Naive thymus-derived CD8-positive, alpha-beta T cell (primary cell): ENCODE measurements around the gene EEIG1. TPM values are rescaled to one million over a fixed set of nuclear protein-coding genes. Genes with fewer than 3 reads are reported as not detected.

ENCODE experiments used
- ATAC-seq, 2 donors: fragments of 150-1000 bp; cut with Tn5 transposase in 1 of 2; sonication (Bioruptor Pico), chemical (Tn5 transposase) in 1 of 2; 1 replicate in 1 of 2; 2 replicates in 1 of 2; pipeline ENCODE4 v1.10.0; 2021; ENCODE audit warnings: mild to moderate bottlenecking in 2 of 2, moderate library complexity in 2 of 2
- POLR2A ChIA-PET: fragments of 350-600 bp; sonication (Branson Sonifier 250); formaldehyde crosslinking; loops from one replicate; lab custom pipeline; 2021; ENCODE audit warnings: antibody characterized with exemption; lab: Charles Lee
- DNase-seq, 10 donors: peaks; one replicate each; pipeline versions ENCODE4 v3.0.0 to v3.0.0-alpha.2; 2020 to 2022
- H3K27ac Mint-ChIP-seq, 10 donors: one replicate each; pipeline ENCODE4 v1.8.0; 2020 to 2022; ENCODE audit warnings: mild to moderate bottlenecking in 10 of 10, mixed read lengths in 10 of 10, moderate library complexity in 4 of 10, inconsistent platforms in 1 of 10
- H3K27me3 Mint-ChIP-seq, 5 donors: one replicate each; pipeline ENCODE4 v1.8.0; 2021 to 2022; ENCODE audit warnings: mixed read lengths in 5 of 5
- H3K36me3 Mint-ChIP-seq, 3 donors: one replicate each; pipeline ENCODE4 v1.8.0; 2020 to 2022; ENCODE audit warnings: mixed read lengths in 3 of 3, mild to moderate bottlenecking in 2 of 3, inconsistent platforms in 1 of 3
- H3K4me1 Mint-ChIP-seq, 4 donors: one replicate each; pipeline ENCODE4 v1.8.0; 2021 to 2022; ENCODE audit warnings: mixed read lengths in 4 of 4
- H3K4me3 Mint-ChIP-seq, 10 donors: one replicate each; pipeline ENCODE4 v1.8.0; 2020 to 2022; ENCODE audit warnings: mild to moderate bottlenecking in 10 of 10, mixed read lengths in 10 of 10, moderate library complexity in 6 of 10, inconsistent platforms in 1 of 10
- H3K9me3 Mint-ChIP-seq, 9 donors: one replicate each; pipeline ENCODE4 v1.8.0; 2020 to 2022; ENCODE audit warnings: mixed read lengths in 9 of 9, mild to moderate bottlenecking in 3 of 9, inconsistent platforms in 1 of 9, moderate library complexity in 1 of 9
- polyA plus RNA-seq, 3 donors: library from polyadenylated mRNA; unstranded; fragments of 300-500 nt; fragmentation: Illumina TruSeq; gene quantifications; one replicate each; pipeline ENCODE4 v1.2.3, GENCODE V29; 2021
- total RNA-seq, 8 experiments: library from RNA in 2 of 8; stranded (reverse) in 2 of 8; gene quantifications; one replicate each; pipeline ENCODE4 v1.2.3 and lab custom pipeline; 2021 to 2026

Gene EEIG1
- total and polyA plus RNA-seq, 5 experiments from 2014 or later, result 134 to 631 (median 318) TPM

DNA sequence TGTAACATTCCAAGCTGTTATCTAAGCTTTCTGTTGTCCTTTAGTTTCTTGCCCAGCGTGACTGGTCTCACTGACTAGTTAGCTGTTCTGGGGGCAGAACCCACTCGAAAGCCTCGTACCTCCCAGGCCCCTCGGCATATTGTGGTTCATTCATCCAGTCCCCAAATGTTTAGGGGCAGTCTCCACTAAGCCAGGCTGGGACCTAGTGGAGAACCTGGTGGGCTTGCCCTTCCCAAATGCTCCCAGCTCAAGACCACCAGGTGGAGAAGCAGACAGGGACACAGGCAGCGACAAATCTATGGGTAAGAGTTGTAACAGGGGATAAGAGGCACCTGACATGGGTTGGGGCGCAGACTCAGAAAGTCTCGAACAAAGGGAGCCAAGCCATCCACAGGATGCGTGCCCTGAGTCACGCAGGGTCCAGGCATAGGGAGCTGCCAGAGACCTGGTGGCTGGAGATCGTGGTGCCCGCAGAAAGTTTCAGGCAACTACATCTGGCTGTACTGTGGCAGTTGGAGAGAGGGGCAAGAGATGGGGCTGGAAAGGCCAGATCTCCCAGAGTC lies 851 bp upstream of the EEIG1 start:
- peaks cover 10 to 26% (median 17%) of the 10 kb centered on the region in 3 donors for H3K36me3 Mint-ChIP-seq
- peak overlapping the region; percentile 93 to 99 (median 98) for H3K27ac Mint-ChIP-seq
- peak overlapping the region; percentile 86 to 95 (median 93) for H3K4me3 Mint-ChIP-seq
- DNase-seq, result no peak
- no peaks in the 10 kb centered on the region for H3K27me3 Mint-ChIP-seq
- no peaks in the 10 kb centered on the region for H3K9me3 Mint-ChIP-seq
- POLR2A ChIA-PET, result interaction anchor here (0.6 to 67.4 kb wide), 10 partner anchors 2 to 1822 kb away, joined by 3 to 2190 read pairs (median 8); partner anchors contain the start of genes DPM2, EEIG1, NAIF1 and SLC25A25
- H3K4me1 Mint-ChIP-seq, result peaks cover 22 to 59% (median 44%) of the 10 kb centered on the region in 4 donors
- peak in 1 of 2 donors; percentile 9 for ATAC-seq

- ATAC-seq (peak; percentile 19 to 20), DNase-seq (peak in 7 of 10 donors; percentile 41 to 65 (median 58))
- no peaks in the 10 kb centered on the region for H3K9me3 Mint-ChIP-seq
- H3K27ac Mint-ChIP-seq, result peak overlapping the region; percentile 82 to 100 (median 94)
- peaks cover 14 to 41% (median 27%) of the 10 kb centered on the region in 3 donors for H3K36me3 Mint-ChIP-seq
- H3K27me3 Mint-ChIP-seq, result no peaks in the 10 kb centered on the region
- POLR2A ChIA-PET, result interaction anchor here (0.6 to 67.4 kb wide), 12 partner anchors 0 to 529 kb away, joined by 3 to 2190 read pairs (median 6); partner anchors contain the start of genes DPM2, EEIG1, LRSAM1 and NAIF1
- peaks cover 31 to 71% (median 57%) of the 10 kb centered on the region in 4 donors for H3K4me1 Mint-ChIP-seq
- H3K4me3 Mint-ChIP-seq, result peak overlapping the region; percentile 88 to 99 (median 95)
Measured at GRCh38 chr9:127980060-127980705, 606 bp downstream of the EEIG1 start.

DNA sequence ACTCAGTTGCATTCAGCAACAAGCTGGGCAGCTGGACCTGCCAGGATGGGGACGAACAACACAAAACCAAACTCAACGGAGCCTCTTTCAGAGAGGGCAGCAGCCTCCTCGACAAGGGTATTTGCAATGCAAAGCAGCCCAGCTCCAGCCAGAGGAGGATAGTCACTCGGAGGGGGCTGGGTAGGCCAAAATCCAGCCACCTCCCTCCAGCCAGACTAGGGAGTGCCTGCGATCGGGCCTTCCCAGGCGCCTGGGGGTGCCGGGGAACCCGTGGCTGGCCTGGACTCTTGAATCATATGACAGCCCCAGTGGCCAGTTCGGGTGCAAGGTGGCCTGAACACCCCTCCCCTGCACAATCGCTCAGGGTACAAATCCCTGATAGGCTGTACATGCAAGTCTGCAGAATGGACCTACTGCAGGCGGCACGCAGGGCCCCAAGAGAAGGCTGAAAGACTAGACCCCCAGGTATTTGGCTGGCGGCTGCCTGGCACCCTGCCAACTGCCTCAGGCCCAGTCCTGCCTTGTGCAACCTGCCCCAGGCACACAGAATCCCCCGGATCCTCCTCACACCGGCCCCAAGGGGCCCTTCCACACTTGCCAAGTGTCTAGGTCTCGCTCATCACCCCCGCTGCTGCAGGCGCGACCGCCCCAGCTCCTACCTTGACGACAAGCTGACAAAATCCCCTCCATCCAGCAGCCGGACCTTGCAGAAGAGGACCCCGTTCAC lies 1.3 kb downstream of the EEIG1 start:
- Mint-ChIP-seq H3K9me3 (no peaks in the 10 kb centered on the region), H3K4me3 (peak overlapping the region; percentile 88 to 99 (median 95)), H3K27me3 (no peaks in the 10 kb centered on the region), H3K36me3 (peaks cover 14 to 47% (median 27%) of the 10 kb centered on the region in 3 donors), H3K27ac (peak overlapping the region; percentile 82 to 100 (median 94)), H3K4me1 (peaks cover 31 to 69% (median 56%) of the 10 kb centered on the region in 4 donors)
- POLR2A ChIA-PET, result interaction anchor here (0.6 to 67.4 kb wide), 10 partner anchors 1 to 528 kb away, joined by 3 to 2190 read pairs (median 6); partner anchors contain the start of genes DPM2, EEIG1, LRSAM1 and NAIF1
- ATAC-seq, result no peak
- DNase-seq, result no peak

GRCh38 chr9:127979015-127979332 lies 1.8 kb downstream of the EEIG1 start:
- DNase-seq, result no peak
- Mint-ChIP-seq H3K4me3 (peak overlapping the region; percentile 88 to 99 (median 95)), H3K4me1 (peaks cover 35 to 73% (median 58%) of the 10 kb centered on the region in 4 donors), H3K27me3 (no peaks in the 10 kb centered on the region), H3K9me3 (no peaks in the 10 kb centered on the region), H3K27ac (peak overlapping the region; percentile 82 to 100 (median 94)), H3K36me3 (peaks cover 14 to 52% (median 27%) of the 10 kb centered on the region in 3 donors)
- ATAC-seq, result no peak
- POLR2A ChIA-PET, result interaction anchor here (0.7 to 67.4 kb wide), 5 partner anchors 1 to 91 kb away, joined by 3 to 2190 read pairs (median 1266); partner anchors contain the start of genes DPM2 and EEIG1

DNA sequence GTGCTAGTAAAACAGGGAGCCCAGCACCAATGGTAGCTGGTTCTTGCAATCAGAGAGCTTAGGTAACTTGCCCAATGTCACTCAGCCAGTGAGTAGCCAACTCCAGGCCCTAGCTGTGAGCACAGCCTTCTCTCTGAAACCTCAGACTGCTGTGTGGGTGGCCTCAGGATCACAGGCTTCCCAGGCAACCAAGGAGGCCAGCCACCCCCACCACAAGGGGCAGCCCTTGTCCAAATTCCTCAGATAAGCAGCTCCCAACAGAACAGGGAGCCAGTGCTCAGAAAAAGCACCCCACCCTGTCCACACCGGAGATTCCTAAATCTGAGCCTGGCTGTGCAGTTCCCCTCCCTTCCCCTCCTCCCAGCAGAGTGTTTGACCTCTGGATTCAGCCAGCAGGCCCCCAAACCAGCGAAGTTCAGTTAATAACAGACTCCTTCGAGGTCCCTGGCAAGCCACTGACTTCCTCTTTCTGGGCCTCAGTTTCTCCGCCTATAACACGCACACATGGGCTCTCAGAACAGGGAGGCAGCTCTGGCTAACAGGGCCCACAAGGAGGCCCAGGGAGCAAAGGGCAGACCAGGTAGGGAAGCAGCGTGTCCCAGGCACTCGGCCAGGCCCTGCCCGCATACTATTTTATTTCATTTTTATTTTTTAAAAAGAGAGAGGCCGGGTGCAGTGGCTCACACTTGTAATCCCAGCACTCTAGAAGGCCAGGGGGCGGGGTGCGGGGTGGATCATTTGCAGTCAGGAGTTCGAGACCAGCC lies 2.7 kb downstream of the EEIG1 start:
- Mint-ChIP-seq H3K27ac (peak overlapping the region; percentile 84 to 100 (median 96)), H3K36me3 (peaks cover 14 to 52% (median 27%) of the 10 kb centered on the region in 3 donors), H3K4me1 (peaks cover 30 to 73% (median 54%) of the 10 kb centered on the region in 4 donors), H3K27me3 (no peaks in the 10 kb centered on the region), H3K9me3 (no peaks in the 10 kb centered on the region), H3K4me3 (peak overlapping the region; percentile 87 to 99 (median 94))
- POLR2A ChIA-PET, result interaction anchor here (0.7 to 67.4 kb wide), 4 partner anchors 2 to 92 kb away, joined by 4 to 2190 read pairs (median 1728); partner anchors contain the start of genes DPM2 and EEIG1
- DNase-seq (no peak), ATAC-seq (no peak)

- peaks cover 28 to 73% (median 53%) of the 10 kb centered on the region in 4 donors for H3K4me1 Mint-ChIP-seq
- no peak for ATAC-seq
- DNase-seq, result no peak
- H3K4me3 Mint-ChIP-seq, result peak overlapping the region; percentile 87 to 99 (median 94)
- POLR2A ChIA-PET, result interaction anchor here (1.7 to 67.4 kb wide), 4 partner anchors 3 to 94 kb away, joined by 8 to 2190 read pairs (median 1728); partner anchors contain the start of genes DPM2 and EEIG1
- H3K36me3 Mint-ChIP-seq, result peaks cover 14 to 52% (median 27%) of the 10 kb centered on the region in 3 donors
- no peaks in the 10 kb centered on the region for H3K9me3 Mint-ChIP-seq
- H3K27me3 Mint-ChIP-seq, result no peaks in the 10 kb centered on the region
- H3K27ac Mint-ChIP-seq, result peak overlapping the region; percentile 84 to 100 (median 96)
Measured at GRCh38 chr9:127977009-127977883, 3.5 kb downstream of the EEIG1 start.

DNA sequence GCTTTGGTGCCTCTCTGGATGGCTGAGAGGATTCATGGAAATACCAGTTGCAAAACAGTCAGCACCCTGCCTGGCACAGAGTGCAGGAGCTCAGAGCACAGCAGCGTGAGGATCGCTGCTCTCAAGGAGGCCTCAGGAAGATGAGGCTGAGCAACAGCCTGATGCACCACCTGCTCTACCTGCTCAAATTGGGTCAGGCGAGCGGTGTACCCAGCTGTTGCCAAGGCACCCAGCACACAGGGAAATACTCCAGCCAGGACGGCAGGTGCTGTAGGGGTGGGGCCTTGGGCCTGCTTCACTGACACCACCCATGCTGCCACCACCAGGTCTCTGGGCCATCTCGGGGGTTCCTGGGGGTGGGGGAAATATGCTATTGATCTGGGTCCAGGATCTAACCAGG lies 4.3 kb downstream of the EEIG1 start:
- ATAC-seq, result peak; percentile 8 to 20

DNA sequence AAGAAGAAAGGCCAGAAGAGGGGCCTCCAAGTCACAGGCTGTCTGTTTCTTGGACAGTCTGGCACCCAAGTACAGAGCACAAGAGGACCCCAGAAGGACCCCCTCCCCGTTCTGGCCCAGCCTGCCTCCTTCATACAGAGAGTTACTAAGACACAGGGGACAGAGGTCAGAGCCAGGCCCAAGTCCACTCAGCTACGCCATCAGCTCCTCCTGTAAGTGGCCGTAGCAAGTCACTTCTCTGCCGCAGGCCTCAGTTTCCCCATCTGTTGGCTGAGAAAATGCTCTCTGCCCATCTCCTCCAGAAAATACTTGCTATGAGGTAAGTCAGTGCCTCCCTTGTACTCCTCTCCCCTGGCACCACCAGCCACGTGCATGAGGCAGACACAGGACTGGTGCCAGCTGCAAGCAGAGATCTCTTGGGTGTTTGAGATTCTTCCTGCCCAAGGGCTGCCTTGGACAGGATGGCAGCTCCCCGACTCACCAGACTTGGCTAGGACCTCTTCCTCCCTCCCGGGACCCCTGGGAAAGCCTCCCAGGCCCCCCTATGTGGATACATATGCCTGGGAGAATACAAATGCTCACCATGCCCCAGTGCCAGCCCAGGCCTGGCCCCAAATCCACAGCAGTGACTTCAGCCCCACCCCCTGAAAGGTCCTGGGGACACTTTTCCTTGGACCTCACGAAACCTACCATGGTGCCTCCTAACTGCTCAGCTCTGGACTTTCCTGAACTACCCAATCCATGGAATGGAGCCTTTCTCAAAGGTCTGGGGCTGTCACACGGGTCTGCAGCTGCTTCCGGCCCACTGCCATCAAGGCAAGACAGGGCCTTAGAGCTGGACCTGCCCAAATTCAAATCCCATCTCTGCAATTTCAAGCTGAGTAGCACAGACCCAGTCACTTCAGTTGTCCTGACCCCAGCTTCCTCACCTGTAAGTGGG lies 5.1 kb downstream of the EEIG1 start:
- Mint-ChIP-seq H3K9me3 (no peaks in the 10 kb centered on the region), H3K4me1 (peaks cover 30 to 77% (median 56%) of the 10 kb centered on the region in 4 donors), H3K36me3 (peaks cover 14 to 57% (median 27%) of the 10 kb centered on the region in 3 donors), H3K27me3 (no peaks in the 10 kb centered on the region), H3K27ac (peak overlapping the region; percentile 92 to 100 (median 97)), H3K4me3 (peak overlapping the region; percentile 87 to 99 (median 94))
- no peak for ATAC-seq
- DNase-seq, result no peak
- POLR2A ChIA-PET, result interaction anchor here (0.7 to 67.4 kb wide), 10 partner anchors 4 to 142 kb away, joined by 3 to 2190 read pairs (median 5); partner anchors contain the start of genes DPM2, EEIG1, NAIF1 and PIP5KL1

More for the DNA sequence above, 4.3 kb downstream of the EEIG1 start:
- Mint-ChIP-seq H3K27me3 (no peaks in the 10 kb centered on the region), H3K4me3 (peak overlapping the region; percentile 87 to 99 (median 94)), H3K27ac (peak overlapping the region; percentile 92 to 100 (median 97)), H3K36me3 (peaks cover 14 to 55% (median 27%) of the 10 kb centered on the region in 3 donors), H3K4me1 (peaks cover 28 to 74% (median 54%) of the 10 kb centered on the region in 4 donors), H3K9me3 (no peaks in the 10 kb centered on the region)
- DNase-seq, result peak in 3 of 10 donors; percentile 54 to 61 (median 57)
- POLR2A ChIA-PET, result interaction anchor here (0.7 to 67.4 kb wide), 6 partner anchors 4 to 141 kb away, joined by 3 to 2190 read pairs (median 637); partner anchors contain the start of genes DPM2 and EEIG1

DNA sequence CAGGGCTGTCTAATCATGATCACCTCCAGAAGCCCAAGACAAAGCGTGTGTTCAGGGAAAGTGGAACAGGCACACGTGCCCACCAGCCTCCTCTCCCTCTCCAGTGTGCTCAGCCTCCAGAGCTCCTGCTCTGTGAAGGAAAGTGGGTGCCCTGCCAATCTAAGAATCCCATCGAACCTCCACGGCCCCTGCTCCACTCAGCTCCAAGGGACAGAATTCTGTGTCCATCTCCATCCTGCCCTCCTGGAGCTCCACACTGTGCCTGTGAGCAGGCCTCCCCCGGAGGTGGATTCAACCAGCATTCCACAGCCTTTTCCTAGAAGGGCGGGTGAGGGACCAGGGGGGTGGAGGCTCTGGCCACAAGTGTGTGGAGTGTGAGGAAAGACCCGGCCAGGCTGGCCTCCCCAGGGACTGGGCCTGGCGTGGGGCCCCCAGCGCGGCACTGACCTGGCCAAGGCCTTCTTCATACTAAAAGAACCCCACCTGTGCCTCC lies 6.0 kb downstream of the EEIG1 start:
- H3K4me3 Mint-ChIP-seq, result peak overlapping the region; percentile 87 to 99 (median 94)
- peaks cover 12 to 64% (median 25%) of the 10 kb centered on the region in 3 donors for H3K36me3 Mint-ChIP-seq

More for the DNA sequence above, 6.0 kb downstream of the EEIG1 start:
- Mint-ChIP-seq H3K4me1 (peaks cover 35 to 83% (median 65%) of the 10 kb centered on the region in 4 donors), H3K27me3 (no peaks in the 10 kb centered on the region), H3K9me3 (no peaks in the 10 kb centered on the region), H3K27ac (peak overlapping the region; percentile 92 to 100 (median 97))
- no peak for DNase-seq
- no peak for ATAC-seq
- POLR2A ChIA-PET, result interaction anchor here (0.9 to 67.4 kb wide), 7 partner anchors 5 to 123 kb away, joined by 3 to 2190 read pairs (median 6); partner anchors contain the start of genes DPM2, EEIG1 and PIP5KL1
